H9 (cell line): ENCODE measurements around the gene ITPR2. TPM values are rescaled to one million over a fixed set of nuclear protein-coding genes. Genes with fewer than 3 reads are reported as not detected.

Experiments used
- DNase-seq: peaks from one replicate; pipeline ENCODE4 v3.0.0-alpha.2; 2017
- H2AFZ ChIP-seq: one replicate; pipeline ENCODE4 v1.6.1; 2013; ENCODE audit warnings: mild to moderate bottlenecking, low read length, control low read depth, moderate library complexity
- H2AK5ac ChIP-seq: 2 replicates; pipeline ENCODE4 v1.6.1; 2013; ENCODE audit warnings: low read length, control low read depth, mixed read lengths; ENCODE audit not compliant: insufficient read length
- H2BK120ac ChIP-seq: one replicate; pipeline ENCODE4 v1.6.1; 2013; ENCODE audit warnings: low read depth, mild to moderate bottlenecking, low read length, control low read depth, inconsistent platforms; ENCODE audit not compliant: poor library complexity, severe bottlenecking
- H2BK12ac ChIP-seq: 2 replicates; pipeline ENCODE4 v1.6.1; 2013; ENCODE audit warnings: low read length, control low read depth, mixed read lengths, low read depth; ENCODE audit not compliant: insufficient read length
- H2BK15ac ChIP-seq: 2 replicates; pipeline ENCODE4 v1.6.1; 2013; ENCODE audit warnings: low read depth, low read length, control low read depth
- H2BK20ac ChIP-seq: one replicate; pipeline ENCODE4 v1.6.1; 2013; ENCODE audit warnings: low read depth, mild to moderate bottlenecking, low read length, control low read depth, inconsistent platforms; ENCODE audit not compliant: poor library complexity, severe bottlenecking
- H2BK5ac ChIP-seq: 2 replicates; pipeline ENCODE4 v1.6.1; 2013; ENCODE audit warnings: low read length, control low read depth, mixed read lengths; ENCODE audit not compliant: insufficient read length
- H3K14ac ChIP-seq: 2 replicates; pipeline ENCODE4 v1.6.1; 2013; ENCODE audit warnings: low read length, control low read depth; ENCODE audit not compliant: insufficient read depth
- H3K18ac ChIP-seq: 2 replicates; pipeline ENCODE4 v1.6.1; 2013; ENCODE audit warnings: low read depth, mild to moderate bottlenecking, mixed read lengths, low read length, control low read depth; ENCODE audit not compliant: insufficient read length
- H3K23ac ChIP-seq: 2 replicates; pipeline ENCODE4 v1.6.1; 2013; ENCODE audit warnings: low read length, control low read depth, mixed read lengths, low read depth; ENCODE audit not compliant: insufficient read length
- H3K23me2 ChIP-seq: 2 replicates; pipeline ENCODE4 v1.6.1; 2013; ENCODE audit warnings: low read depth, mild to moderate bottlenecking, mixed read lengths, low read length, control low read depth; ENCODE audit not compliant: insufficient read length, poor library complexity, severe bottlenecking
- H3K27ac ChIP-seq: 2 replicates; pipeline ENCODE4 v1.5.1; 2013; ENCODE audit warnings: low read length, control low read depth, mixed read lengths, low read depth; ENCODE audit not compliant: insufficient read length
- H3K27me3 ChIP-seq: 2 replicates; pipeline ENCODE4 v1.6.1; 2013; ENCODE audit warnings: low read length, control low read depth, inconsistent platforms; ENCODE audit not compliant: insufficient read depth
- H3K4ac ChIP-seq: 2 replicates; pipeline ENCODE4 v1.6.1; 2013; ENCODE audit warnings: low read depth, mild to moderate bottlenecking, control low read depth, inconsistent platforms, low read length, moderate library complexity
- H3K4me1 ChIP-seq: 2 replicates; pipeline ENCODE4 v1.6.1; 2013; ENCODE audit warnings: low read length, control low read depth, inconsistent platforms; ENCODE audit not compliant: insufficient read depth
- H3K4me2 ChIP-seq: 2 replicates; pipeline ENCODE4 v1.6.1; 2013; ENCODE audit warnings: low read length, control low read depth, mixed read lengths; ENCODE audit not compliant: insufficient read length, insufficient read depth
- H3K56ac ChIP-seq: 2 replicates; pipeline ENCODE4 v1.6.1; 2013; ENCODE audit warnings: low read depth, mild to moderate bottlenecking, mixed read lengths, low read length, control low read depth; ENCODE audit not compliant: insufficient read length
- H3K79me1 ChIP-seq: 2 replicates; pipeline ENCODE4 v1.6.1; 2013; ENCODE audit warnings: low read depth, mild to moderate bottlenecking, moderate library complexity, low read length, control low read depth, inconsistent platforms; ENCODE audit not compliant: insufficient read depth, poor library complexity, severe bottlenecking
- H3K79me2 ChIP-seq: 2 replicates; pipeline ENCODE4 v1.6.1; 2013; ENCODE audit warnings: low read length, control low read depth, inconsistent platforms; ENCODE audit not compliant: insufficient read depth
- H3K9ac ChIP-seq: 2 replicates; pipeline ENCODE4 v1.6.1; 2013; ENCODE audit warnings: low read length, control low read depth, mixed read lengths; ENCODE audit not compliant: insufficient read length; ENCODE audit errors: extremely low read depth
- H3K9me3 ChIP-seq: one replicate; pipeline ENCODE4 v1.6.1; 2013; ENCODE audit warnings: low read depth, low read length, inconsistent platforms; ENCODE audit not compliant: control insufficient read depth
- H3T11ph ChIP-seq: one replicate; pipeline ENCODE4 v1.6.1; 2013; ENCODE audit warnings: mild to moderate bottlenecking, low read length, control low read depth, inconsistent platforms
- H4K20me1 ChIP-seq: one replicate; pipeline ENCODE4 v1.6.1; 2013; ENCODE audit not compliant: control insufficient read depth, insufficient read length, insufficient read depth
- H4K5ac ChIP-seq: 2 replicates; pipeline ENCODE4 v1.6.1; 2013; ENCODE audit warnings: low read depth, mild to moderate bottlenecking, mixed read lengths, low read length, control low read depth; ENCODE audit not compliant: insufficient read length
- H4K8ac ChIP-seq: replicated peaks from 2 replicates; pipeline ENCODE4 v1.6.1; 2013; ENCODE audit warnings: low read length, control low read depth, mixed read lengths, low read depth; ENCODE audit not compliant: insufficient read length
- H4K91ac ChIP-seq: 2 replicates; pipeline ENCODE4 v1.6.1; 2013; ENCODE audit warnings: low read depth, mild to moderate bottlenecking, moderate library complexity, mixed read lengths, low read length, control low read depth; ENCODE audit not compliant: insufficient read length
- H3K27ac Mint-ChIP-seq, 3 experiments: 2 replicates in 2 of 3; 3 replicates in 1 of 3; pipeline ENCODE4 v1.8.0; 2020 to 2021; ENCODE audit warnings: mixed read lengths in 3 of 3, mild to moderate bottlenecking in 1 of 3, moderate library complexity in 1 of 3
- H3K27me3 Mint-ChIP-seq: 2 replicates; pipeline ENCODE4 v1.8.0; 2021; ENCODE audit warnings: low read depth, mild to moderate bottlenecking, moderate library complexity, mixed read lengths
- H3K36me3 Mint-ChIP-seq, 3 experiments: 2 replicates in 2 of 3; 3 replicates in 1 of 3; pipeline ENCODE4 v1.8.0; 2020 to 2021; ENCODE audit warnings: low read depth in 3 of 3, mixed read lengths in 3 of 3; ENCODE audit not compliant: insufficient read depth in 1 of 3
- H3K4me1 Mint-ChIP-seq, 2 experiments: 2 replicates each; pipeline ENCODE4 v1.8.0; 2020; ENCODE audit warnings: mixed read lengths in 2 of 2
- H3K4me3 Mint-ChIP-seq, 2 experiments: 2 replicates in 1 of 2; 3 replicates in 1 of 2; pipeline ENCODE4 v1.8.0; 2020 to 2021; ENCODE audit warnings: mild to moderate bottlenecking in 2 of 2, mixed read lengths in 2 of 2, moderate library complexity in 1 of 2
- H3K9me3 Mint-ChIP-seq, 2 experiments: 2 replicates in 1 of 2; 3 replicates in 1 of 2; pipeline ENCODE4 v1.8.0; 2020; ENCODE audit warnings: mild to moderate bottlenecking in 2 of 2, mixed read lengths in 2 of 2, moderate library complexity in 1 of 2
- CTCF ChIP-seq: fragments of 200-600 bp; sonication (generic); conservative IDR thresholded peaks from 3 replicates; pipeline ENCODE4 v1.8.0; 2021; ENCODE audit warnings: antibody characterized with exemption, mild to moderate bottlenecking
- WGBS: extraction: QIAGEN DNeasy Blood & Tissue Kit; methylation state at CpG from one replicate; pipeline ENCODE4 v1.1.7; 2013; ENCODE audit warnings: missing lambda C conversion rate, low lambda C conversion rate, mixed read lengths; ENCODE audit not compliant: insufficient read length; ENCODE audit errors: extremely low coverage; 5-methylcytosine and 5-hydroxymethylcytosine counted together
- total RNA-seq: library from RNA; stranded (reverse); gene quantifications from 2 replicates; pipeline ENCODE4 v1.2.1, GENCODE V29; 2021

Gene ITPR2
- total RNA-seq, 1 experiment from 2014 or later = 14.8 TPM

GRCh38 chr12:26683443-26683842 lies 149.6 kb downstream of the ITPR2 start:
- H2BK5ac ChIP-seq = no peak overlapping the region
- no peaks in the 10 kb centered on the region for H4K20me1 ChIP-seq
- H2BK20ac ChIP-seq = no peak overlapping the region
- no peak overlapping the region for H2BK120ac ChIP-seq
- Mint-ChIP-seq H3K9me3 (peaks cover 5 to 12% of the 10 kb centered on the region in 2 experiments; a peak in 3 of 5 replicates), H3K27me3 (no peaks in the 10 kb centered on the region), H3K36me3 (peaks cover 18 to 43% (median 30%) of the 10 kb centered on the region in 3 experiments), H3K27ac (no peak overlapping the region), H3K4me3 (no peak overlapping the region), H3K4me1 (peaks cover 19 to 25% of the 10 kb centered on the region in 2 experiments)
- H3K14ac ChIP-seq = no peak overlapping the region
- no peaks in the 10 kb centered on the region for H3K79me2 ChIP-seq
- no peak overlapping the region for H2AFZ ChIP-seq
- peaks cover 5% of the 10 kb centered on the region for H3K9me3 ChIP-seq
- H3K9ac ChIP-seq = no peak overlapping the region
- H3T11ph ChIP-seq = no peak overlapping the region
- no peaks in the 10 kb centered on the region for H3K79me1 ChIP-seq
- H3K27ac ChIP-seq = no peak overlapping the region
- no CpG with 5 or more reads among the region's 5 CpGs for WGBS
- peaks cover 4% of the 10 kb centered on the region; the same call in 1 of the 2 replicates for H3K4me1 ChIP-seq
- DNase-seq = no peak
- H3K4me2 ChIP-seq = no peak overlapping the region
- H2BK12ac ChIP-seq = no peak overlapping the region
- no peak overlapping the region for H3K23ac ChIP-seq
- no peaks in the 10 kb centered on the region for H3K23me2 ChIP-seq
- H4K5ac ChIP-seq = no peak overlapping the region
- TF ChIP-seq CTCF = no peak
- no peak overlapping the region for H2AK5ac ChIP-seq
- H3K18ac ChIP-seq = no peak overlapping the region
- no peaks in the 10 kb centered on the region for H3K27me3 ChIP-seq
- H2BK15ac ChIP-seq = no peak overlapping the region
- no peak overlapping the region for H3K4ac ChIP-seq
- H3K56ac ChIP-seq = no peak overlapping the region
- H4K8ac ChIP-seq = no peak overlapping the region
- no peak overlapping the region for H4K91ac ChIP-seq
